CD4-positive, alpha-beta T cell treated with Interferon alpha-2 for 1 hour (primary cell): ENCODE data around the gene CUTA.

Experiments
- DNase-seq, 2 donors: peaks; one replicate each; pipeline ENCODE4 v3.0.0-alpha.2; 2020 to 2022

Gene CUTA

GRCh38 chr6:33438978-33439594, 21.2 kb upstream of the CUTA start:
- no peak for DNase-seq

- DNase-seq, result no peak
These were observed 19.8 kb upstream of the CUTA start for GRCh38 chr6:33437666-33438065.

GRCh38 chr6:33434961-33435360, 17.1 kb upstream of the CUTA start:
- DNase-seq, result no peak

GRCh38 chr6:33433544-33434191, 15.8 kb upstream of the CUTA start:
- no peak for DNase-seq

- no peak for DNase-seq
These were observed 15.2 kb upstream of the CUTA start for GRCh38 chr6:33433001-33433543.

- DNase-seq, result no peak
These were observed 14.6 kb upstream of the CUTA start for GRCh38 chr6:33432546-33432945.

- DNase-seq, result no peak
These were observed 14.1 kb upstream of the CUTA start for GRCh38 chr6:33431880-33432541.

- DNase-seq, result peak; percentile 87 to 90
These were observed 13.3 kb upstream of the CUTA start for GRCh38 chr6:33430991-33431879.

- DNase-seq, result peak in 1 of 2 donors; percentile 51
These were observed 12.4 kb upstream of the CUTA start for GRCh38 chr6:33430334-33430733.

- peak in 1 of 2 donors; percentile 62 for DNase-seq
These were observed 11.8 kb upstream of the CUTA start for GRCh38 chr6:33429750-33430052.

GRCh38 chr6:33428966-33429749, 11.3 kb upstream of the CUTA start:
- DNase-seq, result no peak

GRCh38 chr6:33428224-33428965, 10.5 kb upstream of the CUTA start:
- peak; percentile 22 to 50 for DNase-seq

GRCh38 chr6:33427585-33428223, 9.8 kb upstream of the CUTA start:
- DNase-seq, result peak; percentile 59 to 81

- peak; percentile 62 to 80 for DNase-seq
These were observed 8.9 kb upstream of the CUTA start for GRCh38 chr6:33426590-33427511.

- peak; percentile 89 to 92 for DNase-seq
These were observed 8.0 kb upstream of the CUTA start for GRCh38 chr6:33425668-33426577.

- no peak for DNase-seq
These were observed 7.2 kb upstream of the CUTA start for GRCh38 chr6:33424855-33425667.

- DNase-seq, result no peak
These were observed 5.9 kb upstream of the CUTA start for GRCh38 chr6:33423777-33424176.

GRCh38 chr6:33421344-33421643, 3.4 kb upstream of the CUTA start:
- no peak for DNase-seq
